Fibroblast of pulmonary artery (primary cell): Measurements from ENCODE around the gene CHPF2.

Experiments
- DNase-seq: peaks from one replicate; pipeline ENCODE4 v3.0.0-alpha.2; 2010; ENCODE audit warnings: low read depth
- H3K4me3 ChIP-seq: replicated peaks from 2 replicates; pipeline ENCODE4 v1.5.1; 2011; ENCODE audit warnings: low read depth, mild to moderate bottlenecking, control low read depth, low read length, moderate library complexity
- CTCF ChIP-seq: IDR thresholded peaks from 2 replicates; pipeline ENCODE4 v1.5.1; 2011; ENCODE audit warnings: mild to moderate bottlenecking, control low read depth, low read length, inconsistent platforms; ENCODE audit errors: missing control alignments

CHPF2 gene

GRCh38 chr7:151212626-151213025, 19.7 kb upstream of the CHPF2 start:
- no peak for DNase-seq
- no peak overlapping the region for H3K4me3 ChIP-seq
- TF ChIP-seq CTCF = no peak

GRCh38 chr7:151213826-151214225, 18.5 kb upstream of the CHPF2 start:
- H3K4me3 ChIP-seq = no peak overlapping the region
- no peak for TF ChIP-seq CTCF
- no peak for DNase-seq

GRCh38 chr7:151215396-151215795, 16.9 kb upstream of the CHPF2 start:
- no peak overlapping the region for H3K4me3 ChIP-seq
- no peak for TF ChIP-seq CTCF
- DNase-seq = no peak

- no peak for TF ChIP-seq CTCF
- no peak overlapping the region for H3K4me3 ChIP-seq
- no peak for DNase-seq
Measured at GRCh38 chr7:151218170-151218569, 14.1 kb upstream of the CHPF2 start.

- DNase-seq = no peak
- no peak for TF ChIP-seq CTCF
- H3K4me3 ChIP-seq = no peak overlapping the region
Measured at GRCh38 chr7:151223728-151224127, 8.6 kb upstream of the CHPF2 start.

GRCh38 chr7:151225948-151226510, 6.3 kb upstream of the CHPF2 start:
- no peak for TF ChIP-seq CTCF
- no peak for DNase-seq
- peak overlapping the region; percentile 88 for H3K4me3 ChIP-seq

- peak overlapping the region; percentile 88 for H3K4me3 ChIP-seq
- no peak for DNase-seq
- TF ChIP-seq CTCF = no peak
Measured at GRCh38 chr7:151226560-151226874, 5.8 kb upstream of the CHPF2 start.
